ENCODE results near the gene SLC25A28.

Gene SLC25A28

DNA sequence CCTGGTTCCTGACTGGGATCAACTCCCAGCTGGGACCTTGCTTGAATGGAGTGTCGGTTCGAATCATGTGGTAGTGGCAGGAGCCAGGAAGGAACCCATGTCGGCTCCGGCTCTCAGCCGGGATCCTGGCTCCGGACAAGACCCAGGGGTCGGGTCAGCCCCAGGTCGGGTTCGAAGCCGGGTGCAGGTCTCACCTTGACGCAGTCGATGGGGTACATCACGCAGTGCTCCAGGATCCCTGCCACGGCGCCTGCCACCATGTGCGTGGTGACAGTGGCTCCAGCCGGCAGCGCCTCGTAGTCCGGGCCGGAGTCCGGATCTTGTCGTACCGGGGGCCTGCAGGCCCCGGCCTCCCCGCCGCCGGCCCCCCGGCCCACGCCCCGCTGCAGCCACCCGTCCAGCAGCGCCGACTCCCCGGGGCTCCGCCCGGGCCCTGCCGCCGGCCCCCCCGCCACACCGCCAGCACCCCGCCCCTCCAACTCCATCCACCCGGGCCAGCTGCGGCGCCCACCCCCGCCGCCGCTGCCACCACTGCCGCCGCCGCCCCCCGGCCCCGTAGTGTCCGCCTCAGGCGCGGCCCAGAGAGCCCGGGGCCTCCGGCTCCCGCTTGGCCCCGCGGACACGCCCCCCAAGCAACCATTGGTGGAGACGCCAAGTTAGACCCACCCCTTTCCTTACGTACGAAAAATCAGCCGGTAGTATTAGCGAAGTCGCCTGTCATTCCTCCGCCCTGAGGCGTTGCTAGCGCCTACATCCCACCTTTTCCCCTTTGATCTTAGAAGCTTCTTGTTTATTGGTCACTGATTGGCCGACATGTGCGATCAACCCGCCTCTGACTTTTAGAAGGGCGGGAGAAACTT lies at the start of gene SLC25A28:
TSS of gene SLC25A28 (minus strand) at position 589 of the 860 bp plus-strand sequence. CDS start at position 485, 104 bp downstream.
- peak; percentile 87 to 97 for DNase-seq

DNA sequence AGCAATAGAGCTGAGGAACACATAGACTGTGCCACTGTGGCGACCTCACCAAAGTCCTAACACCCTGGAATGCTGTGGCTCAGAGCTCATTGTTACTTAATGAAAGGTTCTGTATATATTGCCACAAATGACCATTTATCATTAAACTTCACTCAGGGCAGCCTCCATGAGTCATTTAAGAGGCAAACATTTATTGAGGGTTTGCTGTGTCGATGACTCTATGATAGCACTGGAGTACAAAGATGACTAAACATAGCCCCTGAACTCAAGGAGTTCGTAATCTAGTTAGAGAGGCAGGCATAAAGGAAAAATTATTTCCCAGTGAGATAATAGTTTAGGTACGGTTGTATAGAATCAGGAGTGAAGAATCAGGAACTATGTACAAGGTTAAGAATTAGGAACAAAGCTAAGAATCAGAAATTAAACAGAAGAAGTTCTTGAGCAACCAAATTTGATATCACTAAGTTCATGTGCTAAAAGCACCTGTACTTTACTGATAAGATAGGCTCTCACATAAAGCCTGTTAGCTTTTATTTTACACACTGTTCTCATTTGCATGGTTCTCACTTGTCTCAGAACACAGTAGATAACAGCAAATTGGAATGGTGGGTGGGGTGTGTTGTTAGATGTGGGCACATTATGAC lies 47.0 kb upstream of the SLC25A28 start:
- no peak for DNase-seq

DNA sequence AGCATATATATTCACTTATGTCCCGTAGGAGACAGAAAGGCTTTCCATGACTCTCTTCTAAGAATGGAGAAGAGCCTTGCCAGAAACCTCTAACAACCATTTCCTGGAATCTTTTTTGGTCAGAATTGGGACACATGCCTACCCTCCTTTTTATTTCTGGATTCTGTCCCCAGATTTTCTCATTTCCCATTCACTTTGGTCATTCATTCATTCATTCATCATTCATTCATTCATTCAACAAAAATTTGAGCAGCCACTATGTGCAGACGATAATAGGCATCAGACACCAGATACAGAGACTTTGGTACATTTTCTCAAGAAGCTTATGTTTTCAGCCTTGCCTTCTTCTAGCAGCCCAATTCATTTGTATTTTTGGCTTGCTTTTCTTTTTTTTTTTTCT lies 45.1 kb upstream of the SLC25A28 start:
- DNase-seq = no peak

- DNase-seq = peak; percentile 10 to 73
These were observed 41.1 kb upstream of the SLC25A28 start for GRCh38 chr10:99661377-99661763.

- DNase-seq = no peak
These were observed 40.6 kb upstream of the SLC25A28 start for GRCh38 chr10:99660662-99661376.

GRCh38 chr10:99659868-99660366 lies 39.7 kb upstream of the SLC25A28 start:
- DNase-seq = no peak

- peak; percentile 55 to 83 for DNase-seq
These were observed 39.0 kb upstream of the SLC25A28 start, which contains the start of gene ENTPD7 for GRCh38 chr10:99659031-99659867. Gene ENTPD7 (plus strand): TSS chr10:99659509. CDS start chr10:99659957, 448 bp downstream.

DNA sequence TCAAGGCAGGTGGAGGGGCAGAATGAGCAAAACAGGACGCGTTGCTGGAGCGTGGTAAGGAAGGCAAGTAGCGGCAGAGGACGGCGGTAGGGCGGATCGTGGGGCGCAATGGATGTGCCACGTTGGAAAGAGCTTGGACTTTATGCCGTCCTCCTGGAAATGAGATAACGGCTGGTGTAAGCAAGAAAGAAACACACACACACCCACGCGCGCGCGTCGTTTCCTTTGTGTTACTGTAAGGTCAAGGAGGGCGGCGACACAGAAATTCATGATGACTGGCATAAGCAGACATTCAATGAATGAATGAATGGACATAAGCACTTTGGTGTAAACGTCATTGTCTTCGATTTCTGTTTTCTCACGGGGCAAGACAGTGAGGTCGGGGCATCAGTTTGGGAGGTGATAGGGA lies 38.4 kb upstream of the SLC25A28 start:
- no peak for DNase-seq

DNA sequence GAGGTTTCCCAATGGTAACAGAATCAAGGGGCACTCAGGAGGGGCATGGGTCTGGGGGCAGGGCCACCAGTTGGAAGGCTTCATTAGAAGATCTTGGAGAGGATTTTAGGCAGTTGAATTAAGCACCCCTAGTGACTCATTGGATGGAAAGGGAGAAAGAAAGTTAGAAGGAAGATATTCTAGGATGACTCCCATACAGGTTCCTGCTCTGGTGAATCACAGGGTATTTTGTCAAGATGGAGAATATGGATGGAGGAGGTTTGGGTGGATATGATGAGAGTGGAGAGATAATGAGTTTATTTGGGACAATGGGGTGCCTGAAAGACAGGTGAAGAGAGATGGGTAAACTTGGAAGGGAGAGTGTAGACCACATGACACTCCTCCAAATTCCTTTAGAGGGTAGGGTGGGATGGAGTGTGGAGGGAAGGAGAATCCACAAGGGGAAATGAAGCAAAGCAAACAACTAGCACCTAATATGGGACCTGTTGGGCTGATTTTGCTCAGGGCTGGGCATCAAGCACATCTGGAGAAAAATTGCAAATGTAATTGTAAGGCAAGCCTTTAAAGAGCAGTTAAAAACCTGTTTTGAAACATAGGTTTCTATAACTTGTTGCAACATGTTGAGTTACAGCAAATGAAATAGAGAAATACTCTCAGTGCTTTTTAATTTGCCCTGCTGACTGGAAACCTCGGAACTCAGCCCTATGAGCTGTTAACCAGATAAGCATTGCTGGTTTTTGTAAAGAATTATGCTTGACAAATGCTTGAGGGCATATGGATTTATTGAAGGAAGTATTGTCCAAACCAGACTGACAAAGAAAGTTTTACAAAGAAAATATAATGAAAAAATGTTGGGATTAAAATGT lies 36.2 kb upstream of the SLC25A28 start:
- no peak for DNase-seq

GRCh38 chr10:99654390-99655175 lies 34.3 kb upstream of the SLC25A28 start:
- no peak for DNase-seq

GRCh38 chr10:99652800-99653390 lies 32.7 kb upstream of the SLC25A28 start:
- DNase-seq = no peak

- no peak for DNase-seq
These were observed 28.5 kb upstream of the SLC25A28 start for GRCh38 chr10:99648717-99649116.

DNA sequence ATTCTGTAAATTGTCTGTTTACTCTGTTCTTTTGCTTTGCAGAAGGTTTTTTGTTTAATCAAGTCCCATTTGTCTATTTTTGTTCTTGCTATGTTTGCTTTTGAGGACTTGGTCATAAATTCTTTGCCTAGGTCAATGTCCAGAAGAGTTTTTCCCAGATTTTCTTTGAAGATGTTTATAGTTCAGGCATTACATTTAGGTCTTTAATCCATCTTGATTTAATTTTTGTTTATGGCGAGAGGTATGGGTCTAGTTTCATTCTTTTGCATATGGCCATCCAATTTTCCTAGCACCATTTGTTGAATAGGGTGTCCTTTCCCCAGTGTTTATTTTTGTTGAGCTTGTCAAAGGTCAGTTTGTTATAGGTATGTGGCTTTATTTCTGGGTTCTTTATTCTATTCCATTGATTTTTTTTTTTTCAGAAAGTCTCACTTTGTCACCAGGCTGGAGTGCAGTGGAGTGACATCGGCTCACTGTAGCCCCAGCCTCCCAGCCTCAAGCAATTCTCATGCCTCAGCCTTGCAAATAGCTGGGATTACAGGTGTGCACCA lies 27.4 kb upstream of the SLC25A28 start:
- no peak for DNase-seq

DNA sequence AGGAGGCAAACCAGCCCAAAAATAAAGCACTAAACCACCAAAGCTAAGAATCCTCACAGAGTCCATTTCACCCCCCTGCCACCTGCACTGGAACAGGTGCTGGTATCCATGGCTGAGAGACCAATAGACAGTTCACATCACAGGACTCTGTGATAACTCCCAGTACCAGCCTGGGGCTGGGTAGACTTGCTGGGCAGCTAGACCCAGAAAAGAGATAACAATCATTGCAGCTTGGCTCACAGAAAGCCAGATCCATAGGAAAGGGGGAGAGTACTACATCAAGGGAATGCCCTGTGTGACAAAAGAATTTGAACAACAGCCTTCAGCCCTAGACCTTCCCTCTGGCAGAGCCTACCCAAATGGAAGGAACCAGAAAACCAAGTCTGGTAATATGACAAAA lies 13.6 kb upstream of the SLC25A28 start:
- no peak for DNase-seq

DNA sequence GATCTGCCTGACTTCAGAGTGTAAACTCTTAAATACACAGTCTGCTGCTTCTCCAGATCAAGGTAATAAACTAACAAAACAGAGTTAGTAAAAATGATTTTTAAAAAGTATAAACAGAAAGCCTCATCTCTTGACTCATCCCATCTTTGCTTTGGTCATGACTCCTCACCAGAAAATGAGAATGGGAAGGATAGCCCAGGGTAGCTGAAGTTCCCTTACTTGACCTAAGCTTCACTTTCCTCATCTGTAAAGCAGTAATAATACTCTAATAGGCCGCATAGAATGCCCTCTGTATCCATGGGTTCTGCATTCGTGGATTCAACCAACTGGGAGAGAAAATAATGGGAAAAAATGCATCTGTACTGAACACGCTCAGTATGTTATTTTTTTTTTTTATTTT lies 11.3 kb upstream of the SLC25A28 start:
- no peak for DNase-seq

GRCh38 chr10:99630991-99631390 lies 10.8 kb upstream of the SLC25A28 start:
- no peak for DNase-seq

DNA sequence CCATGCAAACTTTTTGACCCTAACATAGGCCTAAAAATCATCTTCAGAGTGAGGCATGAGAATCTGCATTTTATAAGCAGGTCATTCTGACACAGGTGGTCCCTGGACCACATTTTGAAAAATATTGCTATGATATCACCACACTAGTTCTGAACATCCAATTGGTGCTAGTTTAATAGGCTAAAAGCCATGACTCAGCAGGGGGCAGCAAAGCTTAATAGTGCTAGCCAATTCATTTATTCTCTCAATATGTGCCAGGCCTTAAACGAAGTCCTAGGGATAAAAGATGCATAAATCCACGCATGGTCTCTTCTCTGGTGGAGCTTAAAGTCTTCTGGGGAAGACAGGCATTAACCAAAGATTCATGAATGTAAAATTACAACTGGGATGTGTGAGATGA lies 10.2 kb upstream of the SLC25A28 start:
- no peak for DNase-seq

DNA sequence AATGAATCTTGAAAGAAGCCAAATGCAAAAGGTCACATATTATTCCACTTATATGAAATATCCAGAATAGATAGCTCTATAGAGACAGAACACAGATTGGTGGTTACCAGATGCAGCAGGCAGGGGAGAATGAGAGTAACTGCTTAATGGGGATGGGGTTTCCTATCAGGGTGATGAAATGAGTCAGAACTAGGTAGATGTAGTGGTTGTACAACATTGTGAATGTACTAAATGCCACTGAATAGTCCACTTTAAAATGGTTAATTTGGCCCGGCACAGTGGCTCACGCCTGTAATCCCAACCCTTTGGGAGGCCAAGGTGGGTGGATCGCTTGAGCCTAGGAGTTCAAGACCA lies 9.4 kb upstream of the SLC25A28 start:
- no peak for DNase-seq

DNA sequence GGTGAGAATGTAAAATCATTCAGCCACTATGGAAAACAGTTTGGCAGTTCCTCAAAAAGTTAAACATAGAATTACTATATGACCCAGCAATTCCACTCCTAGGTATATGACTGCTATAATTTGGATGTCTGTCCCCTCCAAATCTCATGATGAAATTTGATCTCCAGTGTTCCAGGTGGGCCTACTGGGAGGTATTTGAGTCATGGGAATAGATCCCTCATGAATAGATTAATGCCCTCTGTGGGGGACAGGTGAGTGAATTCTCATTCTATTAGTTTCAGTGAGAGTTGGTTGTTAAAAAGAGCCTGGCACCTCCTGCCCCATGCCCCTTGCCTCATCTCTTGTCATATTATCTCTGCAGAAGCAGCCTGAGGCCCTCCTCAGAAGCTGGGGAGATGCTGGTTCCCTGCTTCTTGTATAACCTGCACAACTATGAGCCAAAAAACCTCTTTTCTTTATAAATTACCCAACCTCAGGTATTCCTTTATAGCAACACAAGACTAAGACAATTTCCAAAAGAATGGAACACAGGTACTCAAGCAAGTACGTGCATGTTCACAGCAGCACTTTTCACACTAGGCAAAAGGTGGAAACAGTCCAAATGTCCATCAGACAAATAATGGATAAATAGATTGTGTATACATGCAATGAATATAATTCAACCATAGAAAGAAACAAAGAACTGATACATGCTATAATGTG lies 8.8 kb upstream of the SLC25A28 start:
- no peak for DNase-seq
